Measurements from ENCODE around the gene CUL4B.
"Not testable (repeated sequence)": the region's sequence is repeated elsewhere in the genome, so short reads cannot be mapped to it uniquely, and the experiment has no call there.

CUL4B gene

GRCh38 chrX:120560842-120561633 lies at the start of gene CUL4B:
Gene CUL4B, minus strand, starts transcription at chrX:120560962. Its CDS starts 324 bp downstream, at chrX:120560638.
- peak within 1 kb of the TSS; percentile 72 for H3K9ac ChIP-seq (ENCODE audit: low read length)
- H3K4me3 ChIP-seq (ENCODE audit: low read depth in 1 of 2, low read length in 2 of 2) = peak within 1 kb of the TSS; percentile 54 to 82
- H3K9me3 ChIP-seq (ENCODE audit: low read length) = no peaks in the 10 kb centered on the region
- H3K36me3 ChIP-seq (ENCODE audit: insufficient read depth, low read length) = no peaks in the 10 kb centered on the region
- H3K4me1 ChIP-seq (ENCODE audit: insufficient read depth, low read length) = no peaks in the 10 kb centered on the region
- H3K27me3 ChIP-seq (ENCODE audit: control insufficient read depth in 1 of 2, insufficient read depth in 2 of 2, low read length in 2 of 2) = no peaks in the 10 kb centered on the region
- peak within 1 kb of the TSS; percentile 92 for H3K27ac ChIP-seq (ENCODE audit: low read depth, low read length)

- Histone ChIP-seq H3K27me3 (ENCODE audit: control insufficient read depth in 1 of 2, insufficient read depth in 2 of 2, low read length in 2 of 2) (no peaks in the 10 kb centered on the region), H3K4me1 (ENCODE audit: insufficient read depth, low read length) (peaks cover 4% of the 10 kb centered on the region), H3K27ac (ENCODE audit: low read depth, low read length) (peak overlapping the region; percentile 8), H3K4me3 (ENCODE audit: low read depth in 1 of 2, low read length in 2 of 2) (peak overlapping the region; percentile 3 to 58), H3K9me3 (ENCODE audit: low read length) (no peaks in the 10 kb centered on the region), H3K9ac (ENCODE audit: low read length) (peak overlapping the region; percentile 62), H3K36me3 (ENCODE audit: insufficient read depth, low read length) (peaks cover 3% of the 10 kb centered on the region)
These were observed 43.6 kb upstream of the CUL4B start for GRCh38 chrX:120604361-120604782.

GRCh38 chrX:120603707-120604360 lies 43.1 kb upstream of the CUL4B start, which contains the start of gene MCTS1:
Gene MCTS1, plus strand, starts transcription at chrX:120604101. Its CDS starts 136 bp downstream, at chrX:120604237.
- Histone ChIP-seq H3K27me3 (ENCODE audit: control insufficient read depth in 1 of 2, insufficient read depth in 2 of 2, low read length in 2 of 2) (no peaks in the 10 kb centered on the region), H3K9me3 (ENCODE audit: low read length) (no peaks in the 10 kb centered on the region), H3K4me1 (ENCODE audit: insufficient read depth, low read length) (peaks cover 4% of the 10 kb centered on the region), H3K4me3 (ENCODE audit: low read depth in 1 of 2, low read length in 2 of 2) (peak within 1 kb of the TSS; percentile 3 to 58), H3K9ac (ENCODE audit: low read length) (peak within 1 kb of the TSS; percentile 62), H3K36me3 (ENCODE audit: insufficient read depth, low read length) (peaks cover 3% of the 10 kb centered on the region), H3K27ac (ENCODE audit: low read depth, low read length) (peak within 1 kb of the TSS; percentile 8)

- Histone ChIP-seq H3K27me3 (ENCODE audit: control insufficient read depth in 1 of 2, insufficient read depth in 2 of 2, low read length in 2 of 2) (no peaks in the 10 kb centered on the region), H3K36me3 (ENCODE audit: insufficient read depth, low read length) (no peaks in the 10 kb centered on the region), H3K27ac (ENCODE audit: low read depth, low read length) (no peak overlapping the region), H3K9ac (ENCODE audit: low read length) (no peak overlapping the region), H3K4me1 (ENCODE audit: insufficient read depth, low read length) (no peaks in the 10 kb centered on the region), H3K4me3 (ENCODE audit: low read depth in 1 of 2, low read length in 2 of 2) (no peak overlapping the region), H3K9me3 (ENCODE audit: low read length) (no peaks in the 10 kb centered on the region)
These were observed 24.9 kb upstream of the CUL4B start for GRCh38 chrX:120585702-120586101.

- Histone ChIP-seq H3K27me3 (ENCODE audit: control insufficient read depth in 1 of 2, insufficient read depth in 2 of 2, low read length in 2 of 2) (no peaks in the 10 kb centered on the region), H3K27ac (ENCODE audit: low read depth, low read length) (no peak overlapping the region), H3K4me1 (ENCODE audit: insufficient read depth, low read length) (no peaks in the 10 kb centered on the region), H3K4me3 (ENCODE audit: low read depth in 1 of 2, low read length in 2 of 2) (no peak overlapping the region), H3K9me3 (ENCODE audit: low read length) (no peaks in the 10 kb centered on the region), H3K36me3 (ENCODE audit: insufficient read depth, low read length) (no peaks in the 10 kb centered on the region), H3K9ac (ENCODE audit: low read length) (no peak overlapping the region)
These were observed 14.8 kb upstream of the CUL4B start for GRCh38 chrX:120575379-120576114.

GRCh38 chrX:120573806-120574205 lies 13.0 kb upstream of the CUL4B start:
- H3K4me3 ChIP-seq (ENCODE audit: low read depth in 1 of 2, low read length in 2 of 2); H3K9ac ChIP-seq (ENCODE audit: low read length); H3K36me3 ChIP-seq (ENCODE audit: insufficient read depth, low read length); H3K27me3 ChIP-seq (ENCODE audit: control insufficient read depth in 1 of 2, insufficient read depth in 2 of 2, low read length in 2 of 2); H3K9me3 ChIP-seq (ENCODE audit: low read length); H3K4me1 ChIP-seq (ENCODE audit: insufficient read depth, low read length); H3K27ac ChIP-seq (ENCODE audit: low read depth, low read length): not testable (repeated sequence)

GRCh38 chrX:120570011-120570600 lies 9.3 kb upstream of the CUL4B start:
- Histone ChIP-seq H3K27ac (ENCODE audit: low read depth, low read length) (no peak overlapping the region), H3K27me3 (ENCODE audit: control insufficient read depth in 1 of 2, insufficient read depth in 2 of 2, low read length in 2 of 2) (no peaks in the 10 kb centered on the region), H3K9me3 (ENCODE audit: low read length) (no peaks in the 10 kb centered on the region), H3K4me1 (ENCODE audit: insufficient read depth, low read length) (no peaks in the 10 kb centered on the region), H3K36me3 (ENCODE audit: insufficient read depth, low read length) (no peaks in the 10 kb centered on the region), H3K9ac (ENCODE audit: low read length) (no peak overlapping the region), H3K4me3 (ENCODE audit: low read depth in 1 of 2, low read length in 2 of 2) (no peak overlapping the region)

- Histone ChIP-seq H3K4me3 (ENCODE audit: low read depth in 1 of 2, low read length in 2 of 2) (no peak overlapping the region), H3K27ac (ENCODE audit: low read depth, low read length) (no peak overlapping the region), H3K9me3 (ENCODE audit: low read length) (no peaks in the 10 kb centered on the region), H3K36me3 (ENCODE audit: insufficient read depth, low read length) (no peaks in the 10 kb centered on the region), H3K27me3 (ENCODE audit: control insufficient read depth in 1 of 2, insufficient read depth in 2 of 2, low read length in 2 of 2) (no peaks in the 10 kb centered on the region), H3K4me1 (ENCODE audit: insufficient read depth, low read length) (no peaks in the 10 kb centered on the region), H3K9ac (ENCODE audit: low read length) (no peak overlapping the region)
These were observed 7.8 kb upstream of the CUL4B start for GRCh38 chrX:120568609-120569008.

- no peaks in the 10 kb centered on the region for H3K4me1 ChIP-seq (ENCODE audit: insufficient read depth, low read length)
- no peaks in the 10 kb centered on the region for H3K36me3 ChIP-seq (ENCODE audit: insufficient read depth, low read length)
- H3K27me3 ChIP-seq (ENCODE audit: control insufficient read depth in 1 of 2, insufficient read depth in 2 of 2, low read length in 2 of 2) = no peaks in the 10 kb centered on the region
- no peak overlapping the region for H3K27ac ChIP-seq (ENCODE audit: low read depth, low read length)
- H3K9me3 ChIP-seq (ENCODE audit: low read length) = no peaks in the 10 kb centered on the region
- H3K9ac ChIP-seq (ENCODE audit: low read length) = no peak overlapping the region
- H3K4me3 ChIP-seq (ENCODE audit: low read depth in 1 of 2, low read length in 2 of 2) = no peak overlapping the region
These were observed 7.3 kb upstream of the CUL4B start for GRCh38 chrX:120568035-120568434.

GRCh38 chrX:120566817-120567216 lies 6.1 kb upstream of the CUL4B start:
- Histone ChIP-seq H3K27ac (ENCODE audit: low read depth, low read length) (no peak overlapping the region), H3K4me3 (ENCODE audit: low read depth in 1 of 2, low read length in 2 of 2) (no peak overlapping the region), H3K9me3 (ENCODE audit: low read length) (no peaks in the 10 kb centered on the region), H3K4me1 (ENCODE audit: insufficient read depth, low read length) (no peaks in the 10 kb centered on the region), H3K27me3 (ENCODE audit: control insufficient read depth in 1 of 2, insufficient read depth in 2 of 2, low read length in 2 of 2) (no peaks in the 10 kb centered on the region), H3K9ac (ENCODE audit: low read length) (no peak overlapping the region), H3K36me3 (ENCODE audit: insufficient read depth, low read length) (no peaks in the 10 kb centered on the region)

GRCh38 chrX:120564925-120565324 lies 4.2 kb upstream of the CUL4B start:
- no peak overlapping the region for H3K9ac ChIP-seq (ENCODE audit: low read length)
- no peaks in the 10 kb centered on the region for H3K9me3 ChIP-seq (ENCODE audit: low read length)
- H3K27me3 ChIP-seq (ENCODE audit: control insufficient read depth in 1 of 2, insufficient read depth in 2 of 2, low read length in 2 of 2) = no peaks in the 10 kb centered on the region
- H3K4me1 ChIP-seq (ENCODE audit: insufficient read depth, low read length) = no peaks in the 10 kb centered on the region
- H3K4me3 ChIP-seq (ENCODE audit: low read depth in 1 of 2, low read length in 2 of 2) = no peak overlapping the region
- no peaks in the 10 kb centered on the region for H3K36me3 ChIP-seq (ENCODE audit: insufficient read depth, low read length)
- no peak overlapping the region for H3K27ac ChIP-seq (ENCODE audit: low read depth, low read length)

All from muscle layer of colon (tissue), 2 donors.